CD4-positive, alpha-beta T cell treated with Interleukin-2 at 100 ng/mL for 4 hours (primary cell): Measurements from ENCODE around the gene ALOX15.
"Not testable (repeated sequence)": the region's sequence is repeated elsewhere in the genome, so short reads cannot be mapped to it uniquely, and the experiment has no call there.

Experiments
- DNase-seq: peaks from one replicate; pipeline ENCODE4 v3.0.0-alpha.2; 2020; ENCODE audit warnings: low spot score

ALOX15 gene

DNA sequence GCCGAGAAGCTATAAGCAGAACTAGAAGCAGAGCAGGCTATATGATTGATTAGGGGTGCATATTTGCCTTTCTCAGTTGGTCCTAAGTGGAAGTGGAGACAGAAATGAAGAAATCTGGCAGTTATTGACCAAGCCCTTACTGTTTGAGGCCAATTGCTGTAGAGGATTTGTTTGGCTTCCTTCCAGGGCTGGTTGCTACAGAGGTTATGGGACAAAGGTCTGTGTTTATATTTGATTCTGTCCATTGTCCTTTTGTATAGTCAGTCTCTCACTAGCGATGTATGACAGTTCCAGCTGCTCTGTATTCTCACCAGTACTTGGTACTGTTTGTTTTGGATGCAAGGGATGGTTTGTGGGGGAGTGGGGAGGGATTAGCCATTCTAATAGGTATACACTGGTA is 7.3 kb upstream of the ALOX15 start:
- DNase-seq, result no peak

DNA sequence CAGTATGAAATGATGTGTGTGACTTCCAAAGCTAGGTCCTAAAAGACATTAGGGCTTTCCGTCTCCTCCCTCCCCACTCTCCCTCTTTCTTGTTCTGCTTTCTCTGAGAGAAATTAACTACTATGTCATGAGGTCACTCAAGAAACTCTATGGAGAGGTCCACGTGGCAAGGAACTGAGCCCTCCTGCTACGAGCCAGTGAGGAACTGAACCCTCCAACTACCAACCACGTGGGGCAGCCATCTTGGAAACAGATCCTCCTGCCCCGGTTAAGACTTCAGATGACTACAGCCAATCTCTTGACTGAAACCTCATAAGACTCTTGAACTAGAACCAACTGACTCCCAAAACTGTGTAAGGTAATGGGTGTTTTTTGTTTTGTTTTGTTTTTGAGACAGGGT is 4.2 kb upstream of the ALOX15 start:
- DNase-seq, result no peak

DNA sequence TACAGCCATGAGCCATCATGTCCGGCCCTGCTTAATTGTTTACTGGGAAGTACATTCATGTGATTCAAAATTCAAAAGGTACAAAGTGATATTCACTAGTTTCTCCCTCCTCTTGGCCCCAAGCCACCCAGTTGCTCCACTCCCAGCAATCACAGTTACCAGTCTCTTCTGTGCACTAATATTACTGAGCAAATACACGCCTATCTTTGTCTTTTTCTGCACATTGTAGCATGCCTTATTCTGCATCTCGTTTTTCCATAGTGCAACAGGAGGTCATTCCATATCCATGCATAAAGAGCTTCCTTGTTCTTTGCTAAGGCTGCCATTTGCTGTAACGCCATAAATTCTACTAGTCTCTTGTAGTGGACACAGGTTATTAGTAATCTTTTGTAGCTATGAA is 2.2 kb upstream of the ALOX15 start:
- DNase-seq, result no peak

DNA sequence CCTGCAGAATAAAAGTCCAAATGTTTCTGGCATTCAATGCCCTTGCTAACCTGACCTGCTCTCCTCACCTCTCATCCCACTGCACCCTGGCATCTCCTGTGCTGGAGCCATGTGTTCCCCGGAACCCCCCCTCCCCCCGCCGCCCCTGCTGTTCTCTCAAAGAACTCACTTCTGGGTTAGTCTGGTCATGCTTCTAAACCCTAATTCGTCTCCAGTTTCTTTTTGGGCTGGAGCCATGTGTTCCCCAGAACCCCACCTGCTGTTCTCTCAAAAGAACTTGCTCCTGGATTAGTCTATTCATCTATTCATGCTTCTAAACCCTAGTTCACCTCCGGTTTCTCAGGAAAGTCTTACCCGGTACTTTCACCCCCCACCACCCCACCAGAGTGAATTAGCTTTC is 808 bp upstream of the ALOX15 start:
- no peak for DNase-seq

DNA sequence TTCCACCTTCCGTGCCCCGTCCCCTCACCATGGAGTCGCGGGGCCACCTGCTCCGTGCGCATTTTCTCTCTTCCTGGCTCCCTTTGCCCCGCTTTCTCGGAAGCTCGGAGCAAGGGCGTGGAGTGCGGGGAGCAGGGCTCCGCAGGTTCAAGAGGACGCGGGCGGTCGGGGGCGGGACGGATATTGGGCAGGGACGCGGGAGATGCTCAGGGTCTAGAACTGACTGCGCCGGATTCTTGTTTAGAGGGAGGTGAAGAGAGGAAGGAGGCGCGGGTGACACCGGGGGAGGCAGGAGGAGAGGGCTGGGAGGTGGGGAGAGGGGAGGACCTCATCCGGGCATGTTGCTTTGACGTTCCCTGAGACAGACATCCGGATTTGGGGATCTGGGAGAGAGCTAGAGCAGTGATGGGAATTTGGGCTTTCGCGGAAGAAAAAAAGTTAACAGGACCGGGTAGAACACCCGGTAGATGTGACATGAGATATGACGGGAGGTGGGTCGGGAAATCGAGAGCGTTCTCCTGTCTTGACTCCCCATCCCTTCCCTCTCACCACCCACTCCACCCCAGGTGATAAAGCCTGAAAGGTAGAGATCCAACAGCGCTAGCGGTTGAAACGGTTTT is 799 bp downstream of the ALOX15 start:
- DNase-seq, result not testable (repeated sequence)

DNA sequence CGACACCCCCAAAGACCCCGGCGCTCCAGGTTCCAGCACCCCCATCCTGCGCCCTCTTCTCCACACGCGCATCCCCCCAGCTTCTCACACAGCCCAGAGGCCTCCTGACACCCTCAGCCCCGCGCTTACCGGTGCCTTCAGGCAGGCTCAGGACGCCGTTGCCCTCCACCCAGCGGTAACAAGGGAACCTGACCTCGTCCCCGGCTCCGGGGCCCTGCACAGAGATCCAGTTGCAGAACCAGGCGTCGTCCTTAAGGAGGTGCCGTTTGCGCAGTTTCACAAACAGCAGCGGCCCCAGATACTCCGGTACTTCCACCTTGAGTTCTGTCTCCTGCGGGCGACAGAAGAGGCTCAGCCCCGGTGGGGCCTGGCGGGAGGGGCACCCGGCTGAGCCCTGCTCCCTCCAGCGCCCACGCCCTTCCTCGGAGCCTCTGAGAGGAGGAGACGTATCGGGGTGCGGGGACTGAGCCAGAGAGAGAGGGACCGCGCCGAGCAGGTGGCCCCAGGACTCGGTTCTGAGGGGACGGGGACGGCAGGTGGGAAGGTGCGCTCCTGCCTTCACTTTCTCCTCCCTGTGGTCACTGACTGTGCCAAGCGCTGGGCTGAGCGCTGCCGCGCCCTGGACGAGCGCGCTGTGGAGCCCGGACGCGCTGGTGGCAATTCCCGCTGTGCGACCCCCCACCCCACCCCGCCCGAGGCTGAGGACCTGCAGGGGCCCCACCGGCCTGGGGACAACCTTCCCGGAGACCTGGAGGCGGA is 2.0 kb downstream of the ALOX15 start:
- peak; percentile 26 for DNase-seq

DNA sequence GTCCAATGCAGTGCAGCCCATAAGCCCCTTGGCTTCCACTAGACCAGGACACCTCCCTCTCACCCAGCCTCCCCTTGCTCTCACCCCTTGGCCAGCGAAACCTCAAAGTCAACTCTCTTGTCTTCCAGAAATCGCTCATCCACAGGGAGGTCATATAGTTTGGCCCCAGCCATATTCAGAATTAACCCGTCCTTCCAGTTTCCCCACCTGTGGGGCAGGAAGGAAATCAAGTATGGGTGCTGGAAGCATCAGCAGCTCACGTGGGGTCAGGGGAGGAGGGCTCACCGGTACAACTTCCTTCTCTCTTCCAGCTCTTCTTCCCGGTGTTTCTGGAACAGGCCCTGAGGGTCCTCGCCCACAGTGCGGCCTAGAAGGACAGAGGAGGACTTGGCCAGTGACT is 2.7 kb downstream of the ALOX15 start:
- not testable (repeated sequence) for DNase-seq

DNA sequence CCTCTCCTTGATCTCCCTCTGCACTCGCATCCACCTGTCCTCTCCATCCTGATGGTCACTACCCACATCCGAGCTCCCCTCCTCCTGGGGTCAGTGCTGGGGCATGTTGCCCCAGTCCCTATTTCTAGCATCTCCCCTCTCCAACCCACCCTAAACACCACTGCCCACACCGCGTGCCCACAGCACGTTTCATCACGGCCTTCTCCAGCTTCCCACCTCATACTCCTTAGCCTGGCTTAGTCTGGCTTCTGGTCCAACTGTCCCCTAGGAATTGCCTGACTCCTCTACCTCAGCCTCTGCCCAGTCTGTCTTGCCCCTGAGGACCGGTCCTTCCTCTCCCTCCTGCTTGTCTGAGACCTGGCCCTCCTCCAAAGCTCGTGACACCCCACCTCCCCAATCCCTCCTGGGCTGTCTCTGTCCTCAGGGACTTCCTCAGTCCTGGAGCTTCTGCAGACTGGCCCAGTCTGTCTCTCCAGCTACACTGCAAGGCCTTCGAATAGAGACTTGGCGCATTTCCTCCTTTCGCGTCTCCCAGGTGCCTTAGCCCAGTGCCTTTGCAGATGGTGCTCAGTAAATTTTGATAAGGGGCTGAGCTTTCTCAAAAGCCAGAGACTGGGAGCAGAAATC is 4.9 kb downstream of the ALOX15 start:
- DNase-seq, result no peak

DNA sequence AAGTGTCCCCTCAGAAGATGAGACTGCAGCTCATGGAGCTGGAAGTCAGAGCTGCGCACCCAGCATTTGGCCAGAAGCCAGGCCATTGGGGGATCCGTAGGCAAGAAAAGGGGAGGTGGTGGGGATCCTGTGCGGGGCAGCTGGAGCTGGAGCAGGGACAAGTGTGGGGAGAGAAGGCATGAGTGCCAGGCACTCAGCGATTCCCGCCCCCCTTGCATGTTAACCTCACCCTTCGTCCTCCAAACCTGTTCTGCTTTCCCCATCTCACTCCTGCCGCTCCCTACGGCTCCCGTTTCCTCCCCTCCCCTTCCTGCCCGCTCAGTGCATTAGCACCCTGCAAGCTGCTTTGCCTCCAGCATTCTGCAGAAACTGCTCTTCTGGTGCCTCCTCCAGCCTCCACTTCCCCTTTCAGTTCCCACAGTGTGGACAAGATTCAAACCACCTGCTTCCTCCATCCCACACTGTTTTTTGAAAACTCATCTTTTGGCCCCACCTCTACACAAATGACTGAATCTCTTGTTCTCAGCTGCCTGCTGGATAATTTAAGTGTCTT is 5.6 kb downstream of the ALOX15 start:
- no peak for DNase-seq

DNA sequence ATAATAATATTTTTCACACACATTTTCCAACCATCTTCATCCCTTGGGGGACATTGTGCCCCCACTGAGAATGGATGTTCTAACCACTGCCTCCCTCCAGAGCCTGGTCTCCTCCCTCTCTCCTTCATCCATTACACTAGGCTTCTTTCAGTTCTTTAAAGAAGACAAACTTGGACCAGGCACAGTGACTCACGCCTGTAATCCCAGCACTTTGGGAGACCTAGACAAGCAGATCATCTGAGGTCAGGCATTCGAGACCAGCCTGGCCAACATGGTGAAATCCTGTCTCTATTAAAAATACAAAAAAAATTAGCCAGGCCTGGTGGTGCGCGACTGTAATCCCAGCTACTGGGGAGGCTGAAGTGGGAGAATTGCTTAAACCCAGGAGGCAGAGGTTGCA is 6.5 kb downstream of the ALOX15 start:
- no peak for DNase-seq

DNA sequence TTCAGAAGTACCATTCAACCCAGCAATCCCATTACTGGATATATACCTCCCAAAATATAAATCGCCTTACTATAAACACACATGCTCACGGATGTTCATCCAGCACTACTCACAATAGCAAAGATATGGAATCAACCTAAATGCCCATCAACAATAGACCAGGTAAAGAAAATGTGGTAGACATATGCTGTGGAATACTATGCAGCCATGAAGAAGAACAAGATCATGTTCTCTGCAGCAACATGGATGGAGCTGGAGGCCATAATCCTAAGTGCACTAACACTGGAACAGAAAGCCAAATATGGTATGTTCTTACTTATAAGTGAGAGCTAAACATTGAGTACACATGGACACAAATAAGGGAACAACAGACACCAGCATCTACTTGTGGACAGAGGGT is 7.8 kb downstream of the ALOX15 start:
- no peak for DNase-seq

DNA sequence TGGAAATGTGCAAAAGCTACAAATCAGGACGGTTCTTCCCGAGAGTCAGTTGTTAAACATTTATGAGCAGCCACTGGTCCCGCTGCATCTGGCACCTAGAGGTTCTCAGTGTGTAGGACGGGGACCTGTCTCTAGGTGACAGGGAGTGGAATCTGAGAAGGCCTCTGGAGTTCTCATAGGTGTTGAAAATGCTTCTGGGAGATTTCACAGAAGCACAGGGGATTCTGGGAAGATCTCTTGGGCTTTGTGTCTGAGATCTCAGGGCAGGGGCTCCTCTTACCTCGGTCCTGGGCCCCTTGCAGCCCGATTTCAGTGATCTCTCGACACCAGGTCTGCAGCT is 8.9 kb downstream of the ALOX15 start:
- no peak for DNase-seq

DNA sequence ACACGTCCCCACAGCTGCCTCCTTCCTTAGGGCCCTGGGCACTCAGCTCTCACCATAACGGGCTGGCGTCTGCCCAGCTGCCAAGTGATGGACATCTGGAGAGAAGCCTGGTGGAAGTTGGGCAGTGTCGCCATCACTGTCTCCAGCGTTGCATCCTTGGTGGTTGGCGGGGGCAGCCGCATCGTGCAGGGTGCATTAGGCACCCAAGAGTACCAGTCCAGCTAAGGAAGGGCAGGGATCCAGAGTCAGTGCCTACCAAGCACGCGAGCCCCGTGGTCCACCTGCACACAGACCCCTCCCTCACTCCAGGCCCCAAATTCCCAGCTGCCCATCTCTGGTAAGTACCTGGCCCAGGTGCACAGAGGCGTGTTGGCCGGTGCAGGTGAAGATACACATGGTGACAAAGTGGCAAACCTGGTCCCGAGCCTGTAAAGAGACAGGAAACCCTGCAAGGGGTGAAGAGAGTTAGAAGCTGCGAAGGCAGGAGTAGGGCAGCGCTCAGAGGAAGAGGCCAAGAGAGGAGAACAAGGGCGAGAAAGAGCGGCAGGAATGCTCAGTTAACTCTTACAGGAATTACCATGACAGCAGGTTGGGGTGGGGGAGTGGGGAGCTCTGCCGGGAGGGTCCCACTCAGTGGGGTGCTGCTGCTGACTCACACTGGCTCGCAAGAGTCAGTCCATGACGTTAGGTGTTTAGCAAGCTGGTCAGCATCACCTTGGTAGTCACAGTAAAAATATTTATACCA is 9.5 kb downstream of the ALOX15 start:
- no peak for DNase-seq

DNA sequence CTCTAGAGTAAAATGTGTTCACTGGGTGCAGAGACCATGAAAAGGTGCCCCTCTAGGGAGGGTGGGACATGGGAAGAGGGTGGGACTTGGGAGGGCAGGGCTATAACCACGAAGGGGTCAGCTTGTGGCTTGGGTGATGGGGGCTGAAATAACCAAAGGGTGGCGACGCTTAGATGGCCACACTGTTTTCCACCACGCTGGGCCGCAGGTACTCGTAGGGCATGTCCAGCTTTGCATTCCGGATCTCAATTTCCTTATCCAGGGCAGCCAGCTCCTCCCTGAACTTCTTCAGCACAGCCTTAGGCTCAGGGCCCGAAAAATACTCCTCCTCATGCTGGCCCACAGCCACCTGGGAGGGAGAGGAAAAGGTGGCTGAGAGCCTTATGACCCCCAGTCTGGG is 10.0 kb downstream of the ALOX15 start:
- DNase-seq, result no peak

DNA sequence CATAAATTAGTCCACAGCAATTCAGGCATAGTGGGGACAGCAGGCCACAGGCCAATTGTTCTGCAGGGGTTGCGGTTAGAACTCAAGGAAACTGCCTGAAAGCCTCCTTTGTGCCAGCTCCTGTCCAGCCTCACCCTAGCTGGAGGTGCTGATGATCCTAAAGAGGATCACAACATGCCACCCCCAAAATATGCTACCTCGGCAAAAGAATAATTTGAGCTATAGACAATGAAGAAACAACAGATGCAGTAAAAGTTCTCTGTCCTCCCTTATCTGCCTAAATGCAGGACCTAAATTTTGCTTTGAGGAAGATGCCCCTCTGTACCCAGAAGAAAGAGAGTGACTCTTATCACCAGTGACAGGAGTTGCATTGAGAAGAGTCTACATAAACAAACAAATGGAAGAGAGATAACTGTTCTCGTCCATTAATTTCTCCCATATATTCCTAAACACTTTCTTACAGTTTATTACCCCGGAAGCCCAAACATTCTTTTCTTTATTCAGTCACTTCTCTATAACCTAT is 14.7 kb downstream of the ALOX15 start:
- DNase-seq, result no peak

DNA sequence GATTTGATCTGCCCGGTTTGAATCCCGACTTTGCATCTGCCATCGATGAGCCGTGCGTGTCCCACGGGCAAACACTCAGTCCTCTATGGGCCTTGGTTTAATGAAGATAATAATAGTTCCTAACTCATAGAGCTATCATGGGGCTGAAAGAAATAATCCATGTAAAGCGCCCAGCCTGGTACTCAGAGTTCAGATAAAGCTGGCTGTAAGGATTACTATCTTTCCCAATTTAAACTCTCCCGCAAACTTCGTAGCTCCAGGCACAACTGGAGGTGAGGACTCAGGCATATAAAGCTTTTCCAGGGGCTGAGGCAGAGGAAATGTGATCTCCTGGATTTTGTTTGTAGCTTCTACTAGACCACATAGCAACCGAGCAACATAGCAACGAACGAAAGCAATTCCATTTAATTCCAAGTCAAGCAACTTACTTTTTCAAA is 16.3 kb downstream of the ALOX15 start:
- no peak for DNase-seq

DNA sequence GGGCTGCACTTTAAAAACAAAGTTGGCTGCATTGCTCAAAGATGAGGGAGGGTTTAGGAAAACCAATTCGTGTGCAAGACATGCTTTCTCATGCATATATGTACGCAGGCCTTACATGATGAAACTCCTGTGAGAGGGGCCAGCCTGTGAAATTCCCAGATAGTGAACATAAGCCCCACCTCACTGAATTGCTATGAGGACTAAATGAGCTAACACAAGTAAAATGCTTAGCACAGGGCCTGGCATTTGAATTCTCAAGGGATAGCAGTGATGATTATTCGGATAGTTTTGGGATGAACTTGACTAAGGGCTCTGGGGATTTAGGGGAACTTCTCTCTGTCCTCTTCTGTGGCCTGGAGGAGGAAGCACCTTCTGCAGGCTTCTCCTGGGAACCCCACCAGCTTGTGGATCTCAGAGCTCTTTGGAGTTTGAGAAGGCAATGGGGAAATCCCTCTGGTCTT is 17.0 kb downstream of the ALOX15 start:
- not testable (repeated sequence) for DNase-seq

DNA sequence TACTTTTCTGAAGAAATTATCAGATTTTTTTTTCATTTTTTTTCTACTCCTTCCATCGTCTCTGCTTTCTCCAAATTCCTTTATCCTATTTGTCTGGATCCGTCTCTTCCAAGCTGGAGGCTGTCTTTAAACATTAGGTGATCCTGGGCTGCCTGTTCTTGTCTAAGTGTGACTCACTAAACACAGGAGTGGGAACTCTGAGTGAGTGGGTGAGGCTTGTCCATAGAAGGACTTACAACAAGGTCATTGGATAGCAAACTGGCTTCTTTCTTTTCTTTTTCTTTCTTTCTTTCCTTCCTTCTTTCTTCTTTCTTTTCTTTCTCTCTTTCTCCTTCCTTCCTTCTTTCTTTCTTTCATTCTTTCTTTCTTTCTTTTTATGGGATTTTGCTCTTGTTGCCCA is 18.2 kb downstream of the ALOX15 start:
- DNase-seq, result no peak

DNA sequence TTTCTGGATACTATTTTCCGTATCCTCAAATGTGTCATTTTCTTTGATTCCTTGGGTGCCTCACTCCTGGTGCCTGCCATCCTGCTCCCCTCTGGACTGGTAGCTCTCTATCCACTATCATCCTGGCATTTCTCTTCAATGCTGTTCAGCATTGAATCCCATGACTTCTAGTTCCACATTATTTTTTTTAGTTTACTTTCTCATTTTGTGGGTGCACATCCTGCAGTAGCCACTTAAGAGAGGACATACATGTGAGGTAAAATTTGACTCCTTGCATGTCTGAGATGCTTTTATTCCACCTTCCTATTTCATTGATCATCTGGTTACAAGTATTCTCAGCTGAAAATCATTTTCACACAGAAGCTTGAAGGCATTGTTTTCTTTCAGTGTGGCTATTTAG is 19.1 kb downstream of the ALOX15 start:
- DNase-seq, result no peak

DNA sequence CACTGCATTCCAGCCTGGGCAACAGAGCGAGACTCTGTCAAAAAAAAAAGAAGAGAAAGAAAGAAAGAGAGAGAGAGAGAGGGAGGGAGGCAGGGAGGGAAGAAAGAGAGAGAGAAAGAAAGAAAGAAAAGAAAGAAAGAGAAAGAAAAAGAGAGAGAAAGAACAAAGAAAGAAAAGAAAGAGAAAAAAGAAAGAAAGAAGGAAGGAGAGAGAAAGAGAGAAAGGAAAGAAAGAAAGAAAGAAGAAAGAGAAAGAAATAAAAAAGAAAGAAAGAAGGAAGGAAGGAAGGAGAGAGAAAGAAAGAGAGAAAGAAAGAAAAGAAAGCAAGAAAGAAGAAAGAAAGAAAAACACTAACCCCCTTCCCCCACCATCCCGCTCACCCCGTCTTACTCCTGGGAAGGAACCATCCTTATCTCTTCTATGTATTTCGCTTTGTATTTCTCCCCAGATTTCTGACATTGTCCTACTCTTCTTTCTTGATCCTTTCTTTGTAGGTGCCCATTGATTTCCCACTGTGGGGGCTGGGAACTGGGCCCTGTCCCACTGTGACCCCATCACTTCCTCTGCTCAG is 20.9 kb downstream of the ALOX15 start:
- DNase-seq, result no peak

DNA sequence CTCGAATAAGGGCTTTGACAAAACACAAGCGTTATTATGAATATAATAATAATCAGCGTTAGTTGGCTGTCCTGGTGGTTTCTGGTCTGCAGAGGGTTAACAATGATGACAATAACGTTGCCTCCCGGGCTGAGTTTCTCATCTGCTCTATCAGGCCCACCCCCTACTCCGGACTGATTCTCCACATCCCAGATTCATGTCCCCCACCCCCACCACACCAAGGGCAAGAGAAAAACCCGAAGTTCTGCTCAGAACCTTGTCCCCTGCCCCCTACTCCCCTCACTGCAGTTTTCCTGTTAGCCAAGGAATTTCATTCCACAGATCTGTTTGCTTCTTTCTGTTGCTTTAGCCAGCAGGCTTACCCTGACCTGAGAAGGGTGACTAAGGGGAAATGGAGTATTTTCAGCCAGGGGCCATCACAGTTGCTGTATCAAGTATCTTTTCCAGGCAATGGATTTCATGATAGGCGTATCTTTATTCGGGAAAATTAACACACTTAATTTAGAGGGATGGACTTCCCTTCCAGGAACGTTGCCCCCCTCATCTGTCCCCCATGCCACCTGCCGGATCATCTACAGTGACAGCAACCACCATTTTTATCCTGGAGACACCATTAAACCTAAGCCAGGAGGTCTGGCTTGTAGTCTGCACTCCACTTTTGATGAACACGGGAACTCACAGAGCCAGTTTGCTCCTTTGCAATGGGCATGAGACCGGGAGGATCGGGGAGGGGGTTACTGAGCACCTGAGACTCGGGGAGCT is 23.7 kb downstream of the ALOX15 start:
- no peak for DNase-seq
